Measurements from ENCODE around the gene SSH2.

Gene SSH2

DNA sequence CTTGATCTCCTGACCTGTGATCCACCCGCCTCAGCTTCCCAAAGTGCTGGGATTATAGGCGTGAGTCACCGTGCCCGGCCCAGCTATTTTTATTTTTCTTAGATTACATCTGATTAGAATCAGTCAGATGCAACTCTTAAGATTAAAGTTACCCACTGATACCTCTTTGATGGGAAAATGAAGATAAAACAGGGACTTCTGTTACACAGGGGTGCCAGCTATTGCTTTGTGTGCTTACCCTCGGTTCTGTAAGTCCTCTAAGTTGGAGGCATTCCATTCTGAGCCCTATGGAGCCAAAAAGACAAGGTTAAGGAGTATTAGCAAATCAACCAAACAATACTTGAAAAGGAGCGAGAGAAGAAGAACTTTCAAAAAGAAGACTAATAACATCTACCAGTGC lies 274.7 kb downstream of the SSH2 start:
- TF ChIP-seq BACH2 (CRISPR knock-in tag; IDR thresholded peaks at IDR 0.05; ENCODE audit: borderline replicate concordance) (no peak), ARNTL (CRISPR knock-in tag; IDR thresholded peaks at IDR 0.05; ENCODE audit: borderline replicate concordance, low read depth) (no peak), ISL1 (CRISPR knock-in tag; IDR thresholded peaks at IDR 0.05) (no peak), ZNF8 (CRISPR knock-in tag; IDR thresholded peaks at IDR 0.05) (no peak), CSDC2 (CRISPR knock-in tag; IDR thresholded peaks at IDR 0.05) (no peak), PPARA (CRISPR knock-in tag; IDR thresholded peaks at IDR 0.05; ENCODE audit: borderline replicate concordance) (no peak), ZC3H10 (CRISPR knock-in tag; IDR thresholded peaks at IDR 0.05) (no peak), ZFP30 (CRISPR knock-in tag; IDR thresholded peaks at IDR 0.05) (no peak), TOX (CRISPR knock-in tag; IDR thresholded peaks at IDR 0.05; ENCODE audit: borderline replicate concordance) (no peak), ZFP3 (CRISPR knock-in tag; IDR thresholded peaks at IDR 0.05) (no peak)
- TF ChIP-seq, protein P1, sequence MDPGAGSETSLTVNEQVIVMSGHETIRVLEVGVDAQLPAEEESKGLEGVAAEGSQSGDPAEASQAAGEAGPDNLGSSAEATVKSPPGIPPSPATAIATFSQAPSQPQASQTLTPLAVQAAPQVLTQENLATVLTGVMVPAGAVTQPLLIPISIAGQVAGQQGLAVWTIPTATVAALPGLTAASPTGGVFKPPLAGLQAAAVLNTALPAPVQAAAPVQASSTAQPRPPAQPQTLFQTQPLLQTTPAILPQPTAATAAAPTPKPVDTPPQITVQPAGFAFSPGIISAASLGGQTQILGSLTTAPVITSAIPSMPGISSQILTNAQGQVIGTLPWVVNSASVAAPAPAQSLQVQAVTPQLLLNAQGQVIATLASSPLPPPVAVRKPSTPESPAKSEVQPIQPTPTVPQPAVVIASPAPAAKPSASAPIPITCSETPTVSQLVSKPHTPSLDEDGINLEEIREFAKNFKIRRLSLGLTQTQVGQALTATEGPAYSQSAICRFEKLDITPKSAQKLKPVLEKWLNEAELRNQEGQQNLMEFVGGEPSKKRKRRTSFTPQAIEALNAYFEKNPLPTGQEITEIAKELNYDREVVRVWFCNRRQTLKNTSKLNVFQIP (CRISPR knock-in tag; IDR thresholded peaks at IDR 0.05; ENCODE audit: borderline replicate concordance, low read depth) = no peak
- TF ChIP-seq, protein P2, sequence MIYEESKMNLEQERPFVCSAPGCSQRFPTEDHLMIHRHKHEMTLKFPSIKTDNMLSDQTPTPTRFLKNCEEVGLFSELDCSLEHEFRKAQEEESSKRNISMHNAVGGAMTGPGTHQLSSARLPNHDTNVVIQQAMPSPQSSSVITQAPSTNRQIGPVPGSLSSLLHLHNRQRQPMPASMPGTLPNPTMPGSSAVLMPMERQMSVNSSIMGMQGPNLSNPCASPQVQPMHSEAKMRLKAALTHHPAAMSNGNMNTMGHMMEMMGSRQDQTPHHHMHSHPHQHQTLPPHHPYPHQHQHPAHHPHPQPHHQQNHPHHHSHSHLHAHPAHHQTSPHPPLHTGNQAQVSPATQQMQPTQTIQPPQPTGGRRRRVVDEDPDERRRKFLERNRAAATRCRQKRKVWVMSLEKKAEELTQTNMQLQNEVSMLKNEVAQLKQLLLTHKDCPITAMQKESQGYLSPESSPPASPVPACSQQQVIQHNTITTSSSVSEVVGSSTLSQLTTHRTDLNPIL (CRISPR knock-in tag; IDR thresholded peaks at IDR 0.05; ENCODE audit: low read depth) = no peak
- TF ChIP-seq, protein P3, sequence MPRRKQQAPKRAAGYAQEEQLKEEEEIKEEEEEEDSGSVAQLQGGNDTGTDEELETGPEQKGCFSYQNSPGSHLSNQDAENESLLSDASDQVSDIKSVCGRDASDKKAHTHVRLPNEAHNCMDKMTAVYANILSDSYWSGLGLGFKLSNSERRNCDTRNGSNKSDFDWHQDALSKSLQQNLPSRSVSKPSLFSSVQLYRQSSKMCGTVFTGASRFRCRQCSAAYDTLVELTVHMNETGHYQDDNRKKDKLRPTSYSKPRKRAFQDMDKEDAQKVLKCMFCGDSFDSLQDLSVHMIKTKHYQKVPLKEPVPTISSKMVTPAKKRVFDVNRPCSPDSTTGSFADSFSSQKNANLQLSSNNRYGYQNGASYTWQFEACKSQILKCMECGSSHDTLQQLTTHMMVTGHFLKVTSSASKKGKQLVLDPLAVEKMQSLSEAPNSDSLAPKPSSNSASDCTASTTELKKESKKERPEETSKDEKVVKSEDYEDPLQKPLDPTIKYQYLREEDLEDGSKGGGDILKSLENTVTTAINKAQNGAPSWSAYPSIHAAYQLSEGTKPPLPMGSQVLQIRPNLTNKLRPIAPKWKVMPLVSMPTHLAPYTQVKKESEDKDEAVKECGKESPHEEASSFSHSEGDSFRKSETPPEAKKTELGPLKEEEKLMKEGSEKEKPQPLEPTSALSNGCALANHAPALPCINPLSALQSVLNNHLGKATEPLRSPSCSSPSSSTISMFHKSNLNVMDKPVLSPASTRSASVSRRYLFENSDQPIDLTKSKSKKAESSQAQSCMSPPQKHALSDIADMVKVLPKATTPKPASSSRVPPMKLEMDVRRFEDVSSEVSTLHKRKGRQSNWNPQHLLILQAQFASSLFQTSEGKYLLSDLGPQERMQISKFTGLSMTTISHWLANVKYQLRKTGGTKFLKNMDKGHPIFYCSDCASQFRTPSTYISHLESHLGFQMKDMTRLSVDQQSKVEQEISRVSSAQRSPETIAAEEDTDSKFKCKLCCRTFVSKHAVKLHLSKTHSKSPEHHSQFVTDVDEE (CRISPR knock-in tag; IDR thresholded peaks at IDR 0.05) = no peak
- TF ChIP-seq, protein P4, sequence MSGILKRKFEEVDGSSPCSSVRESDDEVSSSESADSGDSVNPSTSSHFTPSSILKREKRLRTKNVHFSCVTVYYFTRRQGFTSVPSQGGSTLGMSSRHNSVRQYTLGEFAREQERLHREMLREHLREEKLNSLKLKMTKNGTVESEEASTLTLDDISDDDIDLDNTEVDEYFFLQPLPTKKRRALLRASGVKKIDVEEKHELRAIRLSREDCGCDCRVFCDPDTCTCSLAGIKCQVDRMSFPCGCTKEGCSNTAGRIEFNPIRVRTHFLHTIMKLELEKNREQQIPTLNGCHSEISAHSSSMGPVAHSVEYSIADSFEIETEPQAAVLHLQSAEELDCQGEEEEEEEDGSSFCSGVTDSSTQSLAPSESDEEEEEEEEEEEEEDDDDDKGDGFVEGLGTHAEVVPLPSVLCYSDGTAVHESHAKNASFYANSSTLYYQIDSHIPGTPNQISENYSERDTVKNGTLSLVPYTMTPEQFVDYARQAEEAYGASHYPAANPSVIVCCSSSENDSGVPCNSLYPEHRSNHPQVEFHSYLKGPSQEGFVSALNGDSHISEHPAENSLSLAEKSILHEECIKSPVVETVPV (CRISPR knock-in tag; IDR thresholded peaks at IDR 0.05) = no peak
- ATAC-seq = no peak

DNA sequence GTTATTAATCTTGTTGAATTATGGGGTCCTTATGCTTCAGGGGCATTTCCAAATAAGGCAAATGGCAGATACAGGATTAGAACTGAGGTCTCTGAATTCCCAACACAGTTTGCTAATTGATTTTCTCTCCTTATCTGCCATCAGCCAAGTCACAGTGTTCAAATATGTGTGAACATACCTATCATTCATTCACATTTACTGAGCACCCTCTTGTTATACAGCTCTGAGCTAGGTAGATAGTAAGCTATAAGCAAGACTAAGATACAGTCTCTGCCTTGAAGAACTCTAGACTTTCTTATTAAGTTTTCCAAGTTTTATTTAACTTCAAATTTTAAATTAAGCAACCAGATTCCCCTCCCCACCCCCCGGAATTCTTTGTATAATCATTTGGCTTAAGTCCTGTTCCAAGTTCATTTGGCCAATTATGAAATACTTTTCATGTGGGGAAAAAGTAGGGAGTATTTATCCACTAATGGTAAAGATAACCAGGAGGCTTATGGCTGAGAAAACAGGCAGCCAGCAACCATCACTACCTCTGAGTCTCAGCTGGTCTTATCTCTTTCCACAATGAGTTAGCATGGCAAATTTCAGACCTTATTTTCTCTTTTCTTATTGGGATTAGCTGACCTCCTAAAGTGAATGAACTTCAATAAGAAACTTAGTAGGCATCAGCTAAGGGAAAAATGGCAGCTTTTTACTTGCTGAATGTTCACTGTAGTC lies 275.9 kb downstream of the SSH2 start:
- TF ChIP-seq OSR1 (CRISPR knock-in tag; IDR thresholded peaks at IDR 0.05) (no peak), TOX (CRISPR knock-in tag; IDR thresholded peaks at IDR 0.05; ENCODE audit: borderline replicate concordance) (no peak), ZC3H10 (CRISPR knock-in tag; IDR thresholded peaks at IDR 0.05) (no peak), ZNF8 (CRISPR knock-in tag; IDR thresholded peaks at IDR 0.05) (no peak), GLIS3 (CRISPR knock-in tag; IDR thresholded peaks at IDR 0.05) (no peak), ZFP3 (CRISPR knock-in tag; IDR thresholded peaks at IDR 0.05) (no peak), ARNTL (CRISPR knock-in tag; IDR thresholded peaks at IDR 0.05; ENCODE audit: borderline replicate concordance, low read depth) (no peak), TCF4 (CRISPR knock-in tag; IDR thresholded peaks at IDR 0.05; ENCODE audit: borderline replicate concordance) (no peak), SNAI2 (CRISPR knock-in tag; IDR thresholded peaks at IDR 0.05) (no peak), ZNF70 (CRISPR knock-in tag; IDR thresholded peaks at IDR 0.05) (no peak), PPARA (CRISPR knock-in tag; IDR thresholded peaks at IDR 0.05; ENCODE audit: borderline replicate concordance) (no peak), ZNF565 (CRISPR knock-in tag; conservative IDR thresholded peaks at IDR 0.05; ENCODE audit: low read depth) (no peak), ZFP30 (CRISPR knock-in tag; IDR thresholded peaks at IDR 0.05) (no peak), ISL1 (CRISPR knock-in tag; IDR thresholded peaks at IDR 0.05) (no peak), CSDC2 (CRISPR knock-in tag; IDR thresholded peaks at IDR 0.05) (no peak), ESRRG (CRISPR knock-in tag; IDR thresholded peaks at IDR 0.05) (no peak)
- TF ChIP-seq, protein P2 (CRISPR knock-in tag; IDR thresholded peaks at IDR 0.05; ENCODE audit: low read depth) = no peak
- TF ChIP-seq, protein P4 (CRISPR knock-in tag; IDR thresholded peaks at IDR 0.05) = no peak
- TF ChIP-seq, protein P1 (CRISPR knock-in tag; IDR thresholded peaks at IDR 0.05; ENCODE audit: borderline replicate concordance, low read depth) = no peak

More for the DNA sequence above, 275.9 kb downstream of the SSH2 start:
- ATAC-seq = no peak
